HG03280 (cell line): ENCODE measurements around the gene F2RL3.
"Not testable (repeated sequence)": the region's sequence is repeated elsewhere in the genome, so short reads cannot be mapped to it uniquely, and the experiment has no call there.

Experiments used
- ATAC-seq: cut with Tn5 transposase; IDR thresholded peaks from one replicate; pipeline ENCODE4 v1.9.1; 2021; ENCODE audit warnings: mild to moderate bottlenecking, moderate library complexity; ENCODE audit not compliant: unreplicated experiment

Gene F2RL3

GRCh38 chr19:16874250-16874977 lies 14.4 kb upstream of the F2RL3 start:
- no peak for ATAC-seq

GRCh38 chr19:16874978-16875299 lies 13.9 kb upstream of the F2RL3 start:
- not testable (repeated sequence) for ATAC-seq

GRCh38 chr19:16875584-16876555 lies 12.9 kb upstream of the F2RL3 start:
- no peak for ATAC-seq

GRCh38 chr19:16876904-16877361 lies 11.9 kb upstream of the F2RL3 start:
- ATAC-seq: no peak

GRCh38 chr19:16877581-16877980 lies 11.2 kb upstream of the F2RL3 start:
- no peak for ATAC-seq

- ATAC-seq: no peak
These were observed 10.4 kb upstream of the F2RL3 start for GRCh38 chr19:16878181-16878965.

- no peak for ATAC-seq
These were observed 7.8 kb upstream of the F2RL3 start for GRCh38 chr19:16880884-16881554.

- ATAC-seq: no peak
These were observed 6.7 kb upstream of the F2RL3 start for GRCh38 chr19:16882146-16882545.

GRCh38 chr19:16883522-16883921 lies 5.3 kb upstream of the F2RL3 start:
- no peak for ATAC-seq

- ATAC-seq: no peak
These were observed 3.6 kb upstream of the F2RL3 start for GRCh38 chr19:16885166-16885565.

- no peak for ATAC-seq
These were observed 2.4 kb upstream of the F2RL3 start for GRCh38 chr19:16886305-16886880.

GRCh38 chr19:16887353-16888265 lies 1.2 kb upstream of the F2RL3 start:
- no peak for ATAC-seq

GRCh38 chr19:16889366-16889882 lies 625 bp downstream of the F2RL3 start:
- ATAC-seq: peak; percentile 4

- no peak for ATAC-seq
These were observed 1.2 kb downstream of the F2RL3 start for GRCh38 chr19:16889883-16890460.

- no peak for ATAC-seq
These were observed 1.8 kb downstream of the F2RL3 start for GRCh38 chr19:16890461-16891184.

GRCh38 chr19:16891696-16892382 lies 3.0 kb downstream of the F2RL3 start:
- ATAC-seq: no peak

GRCh38 chr19:16892436-16892835 lies 3.6 kb downstream of the F2RL3 start:
- no peak for ATAC-seq
